GM12878 (cell line): Measurements from ENCODE around the gene SCAMP1.
A peak's percentile ranks its signal among the peaks of the same experiment; 100 is the strongest.

Experiments used
- CTCF ChIP-seq, 3 experiments: IDR thresholded peaks in 2 of 3; conservative IDR thresholded peaks in 1 of 3; 2 replicates each; pipeline ENCODE4 v1.5.1; 2011; ENCODE audit warnings: low read depth in 3 of 3, low read length in 3 of 3, mild to moderate bottlenecking in 3 of 3, control low read depth in 2 of 3, moderate library complexity in 2 of 3, inconsistent platforms in 1 of 3, mixed read lengths in 1 of 3; ENCODE audit not compliant: control insufficient read depth in 2 of 3, insufficient read depth in 1 of 3; ENCODE audit errors: extremely low read depth in 1 of 3
- FOXK2 ChIP-seq: fragments of 450-650 bp; IDR thresholded peaks from 2 replicates; pipeline ENCODE4 v1.6.1; 2017; ENCODE audit warnings: mild to moderate bottlenecking, moderate library complexity
- NFIC ChIP-seq: IDR thresholded peaks from 2 replicates; pipeline ENCODE4 v1.6.1; 2012; ENCODE audit warnings: low read depth, mild to moderate bottlenecking, inconsistent platforms, low read length, moderate library complexity
- PML ChIP-seq: IDR thresholded peaks from 2 replicates; pipeline ENCODE4 v1.6.1; 2012; ENCODE audit warnings: low read length, inconsistent platforms

GRCh38 chr5:78360924-78361630 is 660 bp downstream of the SCAMP1 start:
- TF ChIP-seq CTCF (IDR thresholded peaks at IDR 0.05 in 2 of 3, conservative IDR thresholded peaks at IDR 0.05 in 1 of 3; ENCODE audit: control insufficient read depth in 2 of 3, extremely low read depth in 1 of 3, insufficient read depth in 1 of 3, low read depth in 3 of 3, low read length in 3 of 3) (peak; percentile 18 to 38 (median 24); a peak in 4 of 6 replicates), NFIC (no peak), FOXK2 (no peak), PML (no peak)
